Measurements from ENCODE around the gene FOXO1.

The FOXO1 gene

GRCh38 chr13:40632915-40633314 lies 33.5 kb downstream of the FOXO1 start:
- Histone ChIP-seq H3F3A (ENCODE audit: control insufficient read depth, insufficient read depth) (peaks cover 18% of the 10 kb centered on the region), H3K27ac (ENCODE audit: low read depth, low read length) (no peak overlapping the region), H3K9me2 (replicated peaks; ENCODE audit: control insufficient read depth, low read length) (no peaks in the 10 kb centered on the region), H3K4me3 (ENCODE audit: low read length) (no peak overlapping the region), H4K20me1 (ENCODE audit: control insufficient read depth, insufficient read depth, low read depth, low read length) (peaks cover 54% of the 10 kb centered on the region), H3K4me2 (ENCODE audit: low read length) (0 out of 2 replicates have a peak overlapping the region, but pooled peaks have one; percentile 0), H3K27me3 (ENCODE audit: control insufficient read depth, low read length) (no peaks in the 10 kb centered on the region), H3K4me1 (ENCODE audit: control insufficient read depth, low read length) (peaks cover 95% of the 10 kb centered on the region), H3K9me3 (ENCODE audit: control insufficient read depth, insufficient read depth, low read length) (no peaks in the 10 kb centered on the region), H3K79me2 (ENCODE audit: control insufficient read depth, low read length) (peaks cover 100% of the 10 kb centered on the region), H3K36me3 (ENCODE audit: control insufficient read depth, low read length) (peaks cover 66% of the 10 kb centered on the region)
- TF ChIP-seq CTCF (IDR thresholded peaks at IDR 0.05; ENCODE audit: low read depth, low read length, poor library complexity, severe bottlenecking) = no peak
- TF ChIP-seq EZH2phosphoT487 (IDR thresholded peaks at IDR 0.05; ENCODE audit: borderline replicate concordance, low read length) = no peak

GRCh38 chr13:40631605-40632004 lies 34.8 kb downstream of the FOXO1 start:
- TF ChIP-seq CTCF (IDR thresholded peaks at IDR 0.05; ENCODE audit: low read depth, low read length, poor library complexity, severe bottlenecking) = no peak
- TF ChIP-seq EZH2phosphoT487 (IDR thresholded peaks at IDR 0.05; ENCODE audit: borderline replicate concordance, low read length) = no peak
- Histone ChIP-seq H4K20me1 (ENCODE audit: control insufficient read depth, insufficient read depth, low read depth, low read length) (peaks cover 54% of the 10 kb centered on the region), H3K27ac (ENCODE audit: low read depth, low read length) (no peak overlapping the region), H3K4me3 (ENCODE audit: low read length) (0 out of 2 replicates have a peak overlapping the region, but pooled peaks have one; percentile 9), H3K79me2 (ENCODE audit: control insufficient read depth, low read length) (peaks cover 100% of the 10 kb centered on the region), H3K4me1 (ENCODE audit: control insufficient read depth, low read length) (peaks cover 97% of the 10 kb centered on the region), H3K9me3 (ENCODE audit: control insufficient read depth, insufficient read depth, low read length) (no peaks in the 10 kb centered on the region), H3K9me2 (replicated peaks; ENCODE audit: control insufficient read depth, low read length) (no peaks in the 10 kb centered on the region), H3K4me2 (ENCODE audit: low read length) (peak overlapping the region; percentile 44), H3K36me3 (ENCODE audit: control insufficient read depth, low read length) (peaks cover 69% of the 10 kb centered on the region), H3K27me3 (ENCODE audit: control insufficient read depth, low read length) (no peaks in the 10 kb centered on the region), H3F3A (ENCODE audit: control insufficient read depth, insufficient read depth) (peaks cover 16% of the 10 kb centered on the region)

GRCh38 chr13:40629678-40630384 lies 36.6 kb downstream of the FOXO1 start:
- H3K79me2 ChIP-seq (ENCODE audit: control insufficient read depth, low read length) = peaks cover 100% of the 10 kb centered on the region

More at GRCh38 chr13:40629678-40630384, 36.6 kb downstream of the FOXO1 start:
- Histone ChIP-seq H3K36me3 (ENCODE audit: control insufficient read depth, low read length) (peaks cover 73% of the 10 kb centered on the region), H3K9me3 (ENCODE audit: control insufficient read depth, insufficient read depth, low read length) (no peaks in the 10 kb centered on the region), H3K27ac (ENCODE audit: low read depth, low read length) (0 out of 2 replicates have a peak overlapping the region, but pooled peaks have one; percentile 2), H3K27me3 (ENCODE audit: control insufficient read depth, low read length) (no peaks in the 10 kb centered on the region), H3K4me2 (ENCODE audit: low read length) (peak overlapping the region; percentile 44), H3K9me2 (replicated peaks; ENCODE audit: control insufficient read depth, low read length) (no peaks in the 10 kb centered on the region), H3K4me3 (ENCODE audit: low read length) (peak overlapping the region; percentile 0; the same call in 1 of the 2 replicates), H3F3A (ENCODE audit: control insufficient read depth, insufficient read depth) (peaks cover 14% of the 10 kb centered on the region), H4K20me1 (ENCODE audit: control insufficient read depth, insufficient read depth, low read depth, low read length) (peaks cover 52% of the 10 kb centered on the region), H3K4me1 (ENCODE audit: control insufficient read depth, low read length) (peaks cover 98% of the 10 kb centered on the region)
- no peak for TF ChIP-seq EZH2phosphoT487 (IDR thresholded peaks at IDR 0.05; ENCODE audit: borderline replicate concordance, low read length)
- TF ChIP-seq CTCF (IDR thresholded peaks at IDR 0.05; ENCODE audit: low read depth, low read length, poor library complexity, severe bottlenecking) = no peak
